SK-N-MC (cell line): ENCODE data around the gene DMAC2L.
"Not testable (repeated sequence)": the region's sequence is repeated elsewhere in the genome, so short reads cannot be mapped to it uniquely, and the experiment has no call there.

ENCODE experiments used
- DNase-seq: peaks from one replicate; pipeline ENCODE4 v3.0.0-alpha.2; 2011; ENCODE audit warnings: low read depth, low spot score
- H3K27ac ChIP-seq: fragments of 200-600 bp; sonication (generic); 2 replicates; pipeline ENCODE4 v1.5.1; 2016; ENCODE audit warnings: mixed run types
- H3K36me3 ChIP-seq: fragments of 200-600 bp; sonication (generic); 2 replicates; pipeline ENCODE4 v1.6.1; 2017; ENCODE audit warnings: antibody characterized with exemption, low read length, mixed read lengths; ENCODE audit not compliant: insufficient read depth
- H3K4me3 ChIP-seq: fragments of 200-600 bp; sonication (generic); 2 replicates; pipeline ENCODE4 v1.5.1; 2016
- H3K9ac ChIP-seq: fragments of 200-600 bp; sonication (generic); 2 replicates; pipeline ENCODE4 v1.8.0; 2017; ENCODE audit warnings: mixed run types, mixed read lengths; ENCODE audit not compliant: insufficient read length
- H3K9me3 ChIP-seq: fragments of 200-600 bp; sonication (generic); 2 replicates; pipeline ENCODE4 v1.6.1; 2017; ENCODE audit warnings: low read depth, mild to moderate bottlenecking, antibody characterized with exemption, low read length, moderate library complexity, mixed read lengths
- EZH2 ChIP-seq: fragments of 200-600 bp; sonication (generic); IDR thresholded peaks from one replicate; pipeline ENCODE4 v1.6.1; 2017; ENCODE audit warnings: antibody characterized with exemption
- FOXP2 ChIP-seq: optimal IDR thresholded peaks from 2 replicates; pipeline ENCODE3; 2011; ENCODE audit warnings: mild to moderate bottlenecking, moderate library complexity; ENCODE audit not compliant: insufficient read depth; ENCODE audit errors: extremely low read length, control extremely low read depth
- POLR2AphosphoS5 ChIP-seq: IDR thresholded peaks from 2 replicates; pipeline ENCODE4 v1.6.1; 2012; ENCODE audit warnings: mild to moderate bottlenecking, low read depth, low read length, borderline replicate concordance

Gene DMAC2L

DNA sequence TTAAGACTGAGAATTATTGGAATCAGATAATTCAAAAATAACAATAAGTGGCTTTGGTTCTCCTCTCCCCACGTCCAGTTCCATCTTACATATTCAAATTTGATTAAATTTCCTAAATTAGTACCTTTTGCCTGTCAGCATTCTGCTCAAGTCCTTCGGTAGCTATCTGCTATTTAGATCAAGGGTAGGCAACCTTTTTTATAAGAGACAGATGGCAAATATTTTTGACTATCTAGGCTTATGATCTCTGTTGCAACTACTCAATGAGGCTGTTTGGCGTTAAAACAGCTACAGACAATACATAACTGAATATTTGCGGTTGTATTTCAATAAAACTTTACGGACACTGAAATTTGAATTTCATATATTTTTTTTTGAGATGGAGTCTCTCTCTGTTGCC is 21.8 kb upstream of the DMAC2L start:
- Histone ChIP-seq H3K4me3 (no peak overlapping the region), H3K27ac (no peak overlapping the region)
- TF ChIP-seq POLR2AphosphoS5, result no peak
- TF ChIP-seq EZH2, result no peak
- TF ChIP-seq FOXP2, result no peak

DNA sequence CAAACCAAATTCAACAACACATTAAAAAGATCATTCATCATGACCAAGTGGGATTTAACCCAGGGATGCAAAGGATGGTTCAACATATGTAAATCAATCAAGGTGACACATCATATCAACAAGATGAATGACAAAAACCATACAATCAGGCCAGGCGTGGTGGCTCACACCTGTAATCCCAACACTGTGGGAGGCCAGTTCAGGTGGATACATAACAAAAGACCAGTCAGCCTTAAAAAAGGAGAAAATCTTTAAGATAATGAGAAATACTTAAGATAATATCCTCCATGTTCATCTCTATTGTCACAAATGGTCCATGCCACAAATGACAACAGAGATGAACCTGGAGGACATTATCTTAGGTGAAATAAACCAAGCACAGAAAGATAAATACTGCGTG is 12.5 kb upstream of the DMAC2L start:
- Histone ChIP-seq H3K9ac (no peak overlapping the region), H3K9me3 (no peaks in the 10 kb centered on the region), H3K36me3 (peaks cover 21% of the 10 kb centered on the region), H3K4me3 (no peak overlapping the region), H3K27ac (no peak overlapping the region)
- TF ChIP-seq FOXP2, result no peak
- TF ChIP-seq POLR2AphosphoS5, result no peak
- no peak for TF ChIP-seq EZH2
- DNase-seq, result no peak

More for the DNA sequence above, 21.8 kb upstream of the DMAC2L start:
- H3K9ac ChIP-seq, result no peak overlapping the region
- H3K36me3 ChIP-seq, result peaks cover 19% of the 10 kb centered on the region
- H3K9me3 ChIP-seq, result no peaks in the 10 kb centered on the region
- no peak for DNase-seq

DNA sequence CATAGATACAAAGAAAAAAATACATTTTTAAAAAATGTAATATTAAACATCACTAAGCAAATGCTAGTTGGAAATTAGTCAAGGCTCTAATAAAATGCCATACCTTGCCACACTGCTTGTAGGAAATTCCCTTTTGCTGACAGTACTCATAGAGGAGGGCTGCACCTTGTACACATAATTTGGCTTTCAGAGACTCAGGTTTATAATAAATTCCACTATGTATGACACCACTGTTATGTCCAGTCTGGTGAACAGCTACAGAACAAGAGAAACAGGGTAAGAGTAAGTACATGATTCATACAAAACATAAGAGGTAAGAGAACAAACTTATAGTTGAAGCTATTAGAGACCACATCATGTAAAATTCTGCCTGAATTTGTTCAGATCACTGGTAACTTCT is 10.2 kb upstream of the DMAC2L start:
- Histone ChIP-seq H3K9ac (no peak overlapping the region), H3K36me3 (peaks cover 21% of the 10 kb centered on the region), H3K27ac (no peak overlapping the region), H3K9me3 (no peaks in the 10 kb centered on the region), H3K4me3 (no peak overlapping the region)
- no peak for DNase-seq
- TF ChIP-seq POLR2AphosphoS5, result no peak
- no peak for TF ChIP-seq EZH2
- no peak for TF ChIP-seq FOXP2

DNA sequence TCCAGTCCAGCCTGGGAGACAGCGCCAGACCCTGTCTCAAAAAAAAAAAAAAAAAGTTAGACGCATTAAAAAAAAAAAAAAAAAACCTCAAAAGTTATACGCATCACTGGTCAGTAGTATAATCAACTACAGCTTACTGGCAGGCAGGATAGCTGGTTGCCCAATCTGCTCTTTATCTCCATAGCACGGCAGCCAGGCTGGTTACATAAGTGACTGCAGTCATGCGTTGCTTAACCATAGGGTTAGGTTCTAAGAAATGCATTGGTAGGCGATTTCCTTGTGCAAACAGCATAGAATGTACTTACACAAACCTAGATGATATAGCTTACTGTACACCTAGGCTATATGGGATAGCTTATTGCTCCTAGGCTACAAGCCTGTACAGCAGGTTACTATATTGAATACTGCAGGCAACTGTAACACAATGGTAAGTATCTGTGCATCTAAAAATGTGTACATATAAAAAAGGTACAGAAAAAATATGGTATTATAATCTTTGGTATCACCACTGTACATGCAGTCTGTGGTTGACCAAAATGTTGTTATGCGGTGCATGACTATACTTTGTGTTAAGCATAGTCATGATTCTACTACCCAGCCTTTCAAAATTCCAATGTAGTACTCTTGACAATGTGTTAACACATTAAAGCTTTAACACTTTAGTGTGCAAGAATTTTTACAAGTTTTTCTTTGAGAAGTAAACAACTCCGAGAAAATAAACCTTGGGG is 8.2 kb upstream of the DMAC2L start:
- H3K9me3 ChIP-seq, result no peaks in the 10 kb centered on the region
- DNase-seq, result no peak
- TF ChIP-seq FOXP2, result no peak
- no peak for TF ChIP-seq POLR2AphosphoS5
- no peak for TF ChIP-seq EZH2
- H3K9ac ChIP-seq, result no peak overlapping the region
- H3K4me3 ChIP-seq, result no peak overlapping the region
- H3K36me3 ChIP-seq, result peaks cover 21% of the 10 kb centered on the region
- H3K27ac ChIP-seq, result no peak overlapping the region

DNA sequence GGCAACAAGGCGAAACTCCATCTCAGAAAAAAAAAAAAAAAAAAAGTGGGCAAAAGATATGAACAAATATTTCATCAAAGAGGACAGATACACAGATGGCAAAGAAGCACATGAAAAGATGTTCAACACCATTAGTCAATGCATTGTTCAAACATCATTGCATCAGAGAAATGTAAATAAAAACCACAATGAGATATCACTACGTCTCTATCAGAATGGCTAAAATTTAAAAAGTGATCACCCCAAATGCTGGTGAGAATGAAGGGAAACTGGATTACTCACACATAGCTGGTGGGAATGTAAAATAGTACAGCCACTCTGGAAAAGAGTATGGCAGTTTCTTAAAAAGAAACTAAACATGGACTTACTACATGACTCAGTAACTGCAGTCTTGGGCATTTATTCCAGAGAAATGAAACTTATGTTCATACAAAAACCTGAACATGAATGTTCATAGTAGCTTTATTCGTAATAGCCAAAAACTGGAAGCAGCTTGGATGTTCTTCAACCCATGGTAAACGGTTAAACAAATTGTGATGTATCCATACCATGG is 3.7 kb upstream of the DMAC2L start:
- H3K9me3 ChIP-seq, result no peaks in the 10 kb centered on the region
- no peak overlapping the region for H3K4me3 ChIP-seq
- no peak overlapping the region for H3K9ac ChIP-seq
- DNase-seq, result no peak
- no peak for TF ChIP-seq EZH2
- no peak for TF ChIP-seq FOXP2
- TF ChIP-seq POLR2AphosphoS5, result no peak
- no peaks in the 10 kb centered on the region for H3K36me3 ChIP-seq
- H3K27ac ChIP-seq, result peak overlapping the region; percentile 39

DNA sequence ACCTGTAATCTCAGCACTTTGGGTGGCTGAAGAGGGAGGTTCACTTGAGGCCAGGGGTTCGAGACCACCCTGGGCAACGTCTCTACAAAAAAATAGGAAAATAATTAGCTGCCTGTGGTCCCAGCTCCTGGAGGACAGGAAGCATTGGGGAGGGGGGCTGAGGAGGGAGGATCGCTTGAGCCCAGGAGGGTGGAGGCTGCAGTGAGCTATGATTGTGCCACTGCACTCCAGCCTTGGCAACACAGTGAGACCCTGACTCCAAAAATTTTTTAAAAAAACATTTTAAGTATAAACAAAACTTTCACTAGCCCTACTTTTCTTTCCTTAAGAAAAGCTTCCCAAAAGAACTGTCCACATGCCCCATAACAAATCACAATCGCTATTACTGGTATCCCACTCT is 1.7 kb upstream of the DMAC2L start:
- no peak for DNase-seq
- Histone ChIP-seq H3K27ac (no peak overlapping the region), H3K9ac (no peak overlapping the region), H3K9me3 (no peaks in the 10 kb centered on the region), H3K36me3 (peaks cover 9% of the 10 kb centered on the region; the same call in 1 of the 2 replicates), H3K4me3 (no peak overlapping the region)
- no peak for TF ChIP-seq POLR2AphosphoS5
- no peak for TF ChIP-seq FOXP2
- no peak for TF ChIP-seq EZH2

DNA sequence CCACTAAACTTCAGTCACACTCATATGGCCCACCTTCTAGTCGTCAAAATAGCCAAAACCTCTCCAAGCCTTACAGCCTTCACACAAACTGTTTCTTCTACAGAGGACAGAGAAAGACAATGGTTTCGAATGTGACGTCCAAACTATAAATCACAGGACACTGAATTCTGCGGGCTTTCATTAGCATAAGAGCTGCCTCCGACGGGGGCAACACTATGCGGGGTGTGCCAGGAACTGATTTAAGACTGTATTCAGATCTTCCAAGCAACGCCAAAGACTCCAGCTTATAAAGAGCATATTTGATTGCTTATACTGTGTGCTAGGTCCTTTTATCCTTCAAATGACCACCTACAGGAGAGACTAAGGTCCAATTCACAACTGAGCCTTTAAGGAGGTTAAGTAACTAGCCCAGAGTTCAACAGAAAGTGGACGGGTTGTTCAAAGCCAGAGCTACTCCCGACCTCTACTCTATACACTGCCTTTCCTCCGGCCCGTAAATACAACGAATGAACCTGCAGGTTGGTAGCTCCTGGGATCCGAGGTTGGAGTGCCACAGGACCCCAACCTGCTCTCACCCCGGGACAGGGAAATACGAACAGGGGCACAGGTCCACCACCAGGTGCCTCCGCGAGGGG is 670 bp upstream of the DMAC2L start:
- Histone ChIP-seq H3K36me3 (peaks cover 9% of the 10 kb centered on the region; the same call in 1 of the 2 replicates), H3K4me3 (peak overlapping the region; percentile 87), H3K27ac (no peak overlapping the region), H3K9ac (peak overlapping the region; percentile 92), H3K9me3 (no peaks in the 10 kb centered on the region)
- TF ChIP-seq POLR2AphosphoS5 (no peak), FOXP2 (no peak), EZH2 (no peak)
- no peak for DNase-seq

DNA sequence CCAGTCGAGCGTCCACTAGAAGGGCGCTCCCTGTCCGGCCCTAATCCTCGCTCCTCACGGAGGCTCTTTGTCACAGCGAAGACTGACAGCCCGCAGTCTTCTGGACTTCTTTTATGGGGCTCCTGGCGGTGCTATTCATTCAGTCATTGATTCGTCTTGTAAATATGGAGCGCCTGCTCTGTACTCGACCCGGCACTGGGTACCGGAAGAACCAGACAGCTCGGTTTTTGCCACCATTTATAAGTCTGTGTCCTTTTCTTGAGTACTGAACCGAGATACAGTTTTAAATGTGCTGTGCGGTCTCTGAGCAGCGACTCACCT is 570 bp downstream of the DMAC2L start:
- DNase-seq, result no peak
- H3K9ac ChIP-seq, result peak overlapping the region; percentile 92
- H3K9me3 ChIP-seq, result no peaks in the 10 kb centered on the region
- H3K27ac ChIP-seq, result peak overlapping the region; percentile 89
- TF ChIP-seq POLR2AphosphoS5 (no peak; the same call in 1 of the 2 replicates), EZH2 (no peak)
- peaks cover 9% of the 10 kb centered on the region; the same call in 1 of the 2 replicates for H3K36me3 ChIP-seq
- H3K4me3 ChIP-seq, result peak overlapping the region; percentile 87

DNA sequence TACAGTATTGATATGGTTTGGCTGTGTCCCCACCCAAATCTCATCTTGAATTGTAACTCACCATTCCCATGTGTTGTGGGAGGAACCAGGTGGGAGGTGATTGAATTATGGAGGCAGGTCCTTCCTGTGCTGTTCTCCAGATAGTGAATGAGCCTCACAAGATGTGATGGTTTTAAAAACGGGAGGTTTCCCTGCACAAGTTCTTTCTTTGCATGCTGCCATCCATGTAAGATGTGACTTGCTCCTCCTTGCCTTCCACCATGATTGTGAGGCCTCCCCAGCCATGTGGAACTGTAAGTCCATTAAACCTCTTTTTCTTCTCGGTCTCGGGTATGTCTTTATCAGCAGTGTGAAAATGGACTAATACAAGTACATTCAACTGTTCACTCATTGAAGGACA is 2.0 kb downstream of the DMAC2L start:
- H3K4me3 ChIP-seq, DNase-seq, H3K9ac ChIP-seq, H3K36me3 ChIP-seq, H3K9me3 ChIP-seq, H3K27ac ChIP-seq: not testable (repeated sequence)
